HG03139 (cell line): ENCODE data around the gene SOX6.

Experiments
- ATAC-seq: cut with Tn5 transposase; IDR thresholded peaks from one replicate; pipeline ENCODE4 v1.9.1; 2021; ENCODE audit not compliant: unreplicated experiment

The SOX6 gene

DNA sequence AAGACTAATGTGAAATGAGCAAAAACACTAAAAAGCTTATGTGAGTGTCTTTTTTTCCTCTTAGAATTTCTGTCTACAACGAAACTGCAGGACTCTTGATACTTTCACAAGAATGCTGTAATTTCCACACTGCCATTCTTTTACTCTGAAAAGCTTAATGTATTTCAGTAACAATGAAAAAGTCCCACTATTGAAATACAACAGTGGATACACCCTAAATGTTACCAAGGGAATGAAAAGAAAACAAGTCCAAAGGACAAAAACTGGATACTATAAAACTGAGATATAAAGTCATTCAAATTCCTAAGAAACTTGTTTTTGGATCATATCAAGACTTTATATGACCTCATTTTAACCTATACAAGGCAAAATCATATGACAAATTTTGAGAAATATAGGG lies 77.4 kb downstream of the SOX6 start:
- no peak for ATAC-seq

DNA sequence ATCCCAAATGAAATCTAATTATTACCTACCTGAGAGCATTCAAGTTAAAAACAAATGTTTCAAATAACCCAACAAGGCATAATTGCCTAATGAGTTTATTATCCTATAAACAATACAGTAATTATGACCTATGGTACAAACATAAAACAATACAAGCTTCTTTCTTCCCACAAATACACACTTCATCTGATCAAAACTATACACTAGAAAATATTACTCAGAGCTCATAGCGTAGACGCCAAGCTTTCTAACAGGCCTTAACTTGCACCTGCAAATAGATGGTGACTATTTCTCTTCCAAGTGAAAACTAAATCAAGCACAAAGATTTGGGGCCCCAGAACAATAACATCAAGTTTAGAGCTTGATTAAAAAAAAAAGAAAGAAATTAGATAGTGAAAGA lies 78.1 kb downstream of the SOX6 start:
- ATAC-seq = no peak

DNA sequence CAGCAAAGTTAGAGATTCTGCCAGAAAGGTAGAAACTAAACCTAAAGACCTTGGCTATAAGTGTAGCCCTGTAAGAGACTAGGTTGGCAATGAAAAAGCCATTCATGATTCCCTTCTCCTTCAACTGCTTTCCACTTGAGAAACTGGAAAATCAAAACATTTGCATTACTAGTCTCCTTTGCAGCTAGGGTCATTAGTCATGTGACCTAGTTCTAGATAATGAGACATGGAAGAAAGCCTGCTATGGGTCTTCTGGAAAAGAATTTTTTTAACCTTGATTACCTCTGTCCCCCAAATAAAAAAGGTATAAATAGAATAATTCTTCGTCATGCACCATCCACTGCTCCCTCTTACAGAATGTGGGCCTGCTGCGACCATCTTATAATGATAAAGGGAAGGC lies 80.1 kb downstream of the SOX6 start:
- ATAC-seq = no peak

DNA sequence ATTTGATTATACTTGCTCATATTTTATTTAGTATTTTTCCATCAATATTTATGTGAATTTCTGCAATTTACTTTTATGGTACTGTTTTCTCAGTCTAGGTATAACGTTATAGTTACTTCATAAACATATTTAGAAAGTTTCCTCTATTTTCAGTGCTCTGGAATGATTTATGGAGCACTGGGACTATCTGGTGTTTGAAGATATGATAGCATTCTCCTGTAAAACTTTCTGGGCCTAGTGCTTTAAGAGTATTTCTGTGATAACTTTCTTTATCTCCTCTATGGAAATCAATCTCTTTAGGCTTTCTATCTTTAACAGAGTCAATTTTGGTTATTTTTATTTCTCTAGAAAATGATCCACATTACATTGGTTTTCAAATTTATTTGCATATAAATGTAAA lies 85.1 kb downstream of the SOX6 start:
- ATAC-seq = no peak

DNA sequence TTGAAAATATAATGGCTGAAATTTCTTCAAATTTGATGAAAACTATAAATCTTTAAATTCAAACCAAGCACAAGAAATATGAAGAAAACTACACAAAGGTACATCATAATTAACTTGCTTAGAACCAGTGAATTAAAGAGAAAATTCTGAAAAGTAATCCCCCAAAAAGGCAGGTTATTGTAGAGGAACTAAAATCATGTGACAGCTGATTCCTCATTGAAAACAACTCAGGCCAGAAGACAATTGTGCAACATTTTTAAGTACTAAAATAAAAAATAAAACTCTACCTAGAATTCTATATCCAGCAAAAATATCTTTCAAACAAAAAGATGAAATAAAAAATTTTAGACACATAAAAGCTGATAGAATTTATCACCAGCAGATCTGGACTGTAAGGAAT lies 90.3 kb downstream of the SOX6 start:
- ATAC-seq = no peak

DNA sequence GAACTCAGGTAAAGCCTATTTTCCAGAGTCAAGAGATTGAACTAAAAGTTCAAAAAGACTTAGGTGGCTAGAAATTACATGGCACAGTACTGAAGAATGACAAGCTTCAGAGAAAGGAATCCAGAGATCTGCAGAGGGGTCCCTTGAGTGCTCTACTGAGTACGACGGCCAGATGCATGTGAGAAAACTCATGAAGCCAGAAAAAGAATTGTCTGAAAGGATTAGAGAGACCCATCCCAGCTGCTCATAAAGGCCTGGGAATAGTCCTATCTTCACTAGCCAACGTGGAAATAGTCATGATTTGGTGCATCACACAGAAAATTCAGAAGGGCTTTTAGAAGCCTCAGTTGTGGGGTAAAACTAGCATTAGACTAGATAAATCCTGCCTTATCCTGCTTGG lies 91.3 kb downstream of the SOX6 start:
- ATAC-seq = no peak

DNA sequence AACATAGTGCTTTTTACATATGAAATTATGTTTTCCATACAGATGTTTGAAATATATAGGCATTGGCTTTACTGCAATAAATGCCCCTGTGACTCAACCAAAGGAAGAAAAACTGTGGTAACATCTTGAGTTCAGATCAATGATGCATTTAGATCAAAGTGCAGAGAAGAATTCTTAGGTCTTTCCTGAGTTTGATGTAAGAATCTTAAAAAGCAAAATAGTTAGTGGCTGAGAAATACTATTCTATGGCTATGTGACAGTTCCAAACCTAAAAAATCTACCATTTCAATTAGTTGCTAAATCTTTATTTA lies 93.7 kb downstream of the SOX6 start:
- peak; percentile 35 for ATAC-seq

DNA sequence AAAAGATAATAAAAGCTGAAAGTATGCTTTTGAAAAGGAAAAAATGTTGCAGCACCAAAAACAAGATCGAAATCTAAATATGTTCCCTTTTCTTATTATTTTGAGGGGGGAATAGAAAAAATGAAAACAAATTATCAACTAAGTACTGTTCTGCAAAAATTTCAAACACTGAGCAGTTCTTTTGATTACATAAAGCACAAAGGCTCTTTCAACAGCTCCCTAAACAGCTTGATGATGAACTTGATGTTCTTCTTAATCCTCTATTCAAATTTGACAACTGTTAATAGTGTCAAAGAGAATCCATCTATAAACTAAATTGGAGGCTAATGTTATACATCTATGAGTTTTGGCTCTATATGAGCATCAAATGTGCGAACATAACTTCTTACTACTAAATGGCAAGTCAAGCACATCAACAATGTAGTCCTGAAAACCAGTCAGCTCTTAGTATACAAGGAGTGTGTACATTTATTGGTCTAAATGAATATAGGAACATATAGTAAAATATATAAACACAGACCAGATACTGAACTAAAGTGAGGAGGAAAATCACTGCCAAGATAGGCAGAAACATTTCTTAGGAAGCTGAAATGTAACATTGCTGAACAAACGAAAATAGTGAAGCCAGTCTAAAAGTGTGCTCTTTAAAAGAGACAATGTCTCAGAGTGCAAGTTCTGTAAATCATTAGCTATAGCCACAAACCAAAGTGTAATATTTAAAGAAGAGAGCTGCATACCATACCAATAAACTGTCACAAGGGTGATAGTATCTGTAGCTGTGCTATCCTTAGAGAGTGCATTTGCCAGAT lies 94.3 kb downstream of the SOX6 start:
- peak; percentile 94 for ATAC-seq

DNA sequence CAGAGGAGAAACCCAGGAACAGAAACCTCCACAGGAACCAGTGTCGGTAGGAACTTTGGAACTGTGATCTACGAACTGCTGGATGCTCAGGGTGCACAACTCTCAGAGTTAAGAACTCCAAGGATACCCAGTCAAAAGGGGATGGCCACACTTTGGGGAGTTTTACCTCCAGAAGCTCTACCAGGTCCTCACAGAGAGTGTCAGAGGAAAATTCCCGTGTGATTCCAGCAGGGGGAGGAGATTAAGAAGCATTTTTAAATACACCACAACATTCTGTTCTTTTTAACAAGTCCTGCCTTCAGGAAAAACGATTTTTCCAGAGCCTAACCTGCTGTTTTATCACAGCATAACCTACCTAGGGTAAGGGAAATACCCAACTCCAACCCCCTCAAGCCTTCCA lies 104.0 kb downstream of the SOX6 start:
- ATAC-seq = no peak

DNA sequence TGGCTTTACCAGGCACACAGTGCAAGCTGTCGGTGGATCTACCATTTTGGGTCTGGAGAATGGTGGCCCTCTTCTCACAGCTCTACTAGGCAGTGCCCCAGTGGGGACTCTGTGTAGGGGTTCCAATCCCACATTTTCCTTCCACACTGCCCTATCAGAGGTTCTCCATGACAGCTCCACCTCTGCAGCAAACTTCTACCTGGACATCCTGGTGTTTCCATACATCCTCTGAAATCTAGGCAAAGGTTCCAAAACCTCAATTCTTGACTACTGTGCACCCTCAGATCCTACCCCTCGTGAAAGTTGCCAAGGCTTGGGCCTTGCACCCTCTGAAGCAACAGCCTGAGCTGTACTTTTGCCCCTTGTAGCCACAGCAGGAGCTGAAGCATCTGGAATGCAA lies 108.1 kb downstream of the SOX6 start:
- ATAC-seq = no peak

DNA sequence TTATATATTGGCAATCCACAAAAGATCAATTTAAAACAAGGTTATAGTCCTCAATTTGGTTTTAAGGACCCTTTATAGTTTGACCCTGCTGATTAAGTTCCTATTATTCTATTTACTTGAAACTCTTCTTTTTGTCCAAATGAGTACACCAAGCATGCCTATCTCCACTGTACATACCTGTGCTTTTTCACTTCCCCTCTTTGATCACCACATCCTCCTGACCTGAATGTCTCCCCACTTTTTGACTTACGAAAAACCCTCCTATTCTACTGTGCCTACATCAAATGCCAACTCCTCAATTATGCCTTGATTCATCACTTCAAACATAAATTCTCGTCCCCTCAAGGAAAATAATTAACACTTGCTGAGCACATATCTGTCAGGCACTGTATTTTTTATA lies 113.5 kb downstream of the SOX6 start:
- ATAC-seq = peak; percentile 76

DNA sequence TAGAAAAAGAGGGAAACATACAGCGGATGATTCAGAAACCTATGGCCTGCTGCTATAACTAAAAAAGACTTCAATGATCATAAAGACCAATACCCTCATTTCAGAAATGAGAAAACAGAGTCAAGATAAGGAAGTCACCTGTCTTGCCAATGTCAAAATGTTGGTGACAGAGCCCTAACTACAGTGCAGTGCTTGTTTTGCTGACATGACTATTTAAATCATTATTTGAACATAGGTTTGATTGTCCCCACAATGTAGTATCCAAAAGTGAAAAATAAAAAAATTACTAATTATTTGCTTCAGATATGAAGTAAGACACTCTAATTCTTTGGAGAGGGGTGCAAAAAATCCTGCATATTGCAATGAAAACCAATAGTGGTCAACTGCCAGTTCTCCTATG lies 115.7 kb downstream of the SOX6 start:
- ATAC-seq = no peak

DNA sequence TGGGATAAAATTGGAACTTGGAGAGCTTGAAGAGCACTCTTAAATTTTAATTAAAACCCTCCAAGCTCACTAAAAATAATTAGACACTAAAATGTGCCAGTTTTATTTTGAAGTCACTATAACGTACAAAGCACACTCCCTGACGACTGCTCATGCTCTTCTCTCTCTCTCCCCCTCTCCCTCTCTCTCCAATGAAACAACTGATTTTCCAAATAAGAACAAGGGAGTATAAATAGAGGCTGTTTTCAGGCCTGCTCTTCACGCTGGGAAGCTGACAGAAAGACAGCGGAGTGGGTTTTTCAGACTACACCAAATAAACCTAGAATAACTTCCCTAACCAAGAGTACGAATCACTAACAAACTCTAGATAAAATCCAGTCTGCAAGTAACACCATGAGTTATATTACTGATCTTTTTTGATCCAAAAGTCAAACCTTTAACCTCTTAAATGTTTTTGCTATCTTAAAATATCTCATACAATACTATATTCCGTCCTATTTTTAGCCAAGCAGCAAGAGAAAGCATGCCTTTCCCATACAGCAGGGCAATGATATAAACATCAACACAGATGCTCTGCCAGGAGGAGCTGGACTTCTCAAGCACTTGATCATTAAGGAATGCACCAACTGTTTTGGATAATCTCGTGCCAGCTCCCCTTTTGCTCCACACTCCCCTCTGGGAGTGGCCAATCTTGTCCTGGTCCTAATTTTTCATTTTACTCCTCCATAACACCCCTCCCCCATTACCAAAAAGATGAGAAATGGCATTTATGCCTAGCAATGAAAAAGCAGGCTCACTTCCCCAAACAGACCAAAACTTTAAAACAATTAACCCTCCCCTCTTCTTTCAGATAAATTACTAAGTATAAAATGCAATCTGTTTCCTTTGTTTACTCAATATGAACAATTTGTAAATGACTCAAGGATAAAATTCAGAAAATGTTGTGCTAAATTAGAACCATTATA lies 116.9 kb downstream of the SOX6 start:
- ATAC-seq = no peak

DNA sequence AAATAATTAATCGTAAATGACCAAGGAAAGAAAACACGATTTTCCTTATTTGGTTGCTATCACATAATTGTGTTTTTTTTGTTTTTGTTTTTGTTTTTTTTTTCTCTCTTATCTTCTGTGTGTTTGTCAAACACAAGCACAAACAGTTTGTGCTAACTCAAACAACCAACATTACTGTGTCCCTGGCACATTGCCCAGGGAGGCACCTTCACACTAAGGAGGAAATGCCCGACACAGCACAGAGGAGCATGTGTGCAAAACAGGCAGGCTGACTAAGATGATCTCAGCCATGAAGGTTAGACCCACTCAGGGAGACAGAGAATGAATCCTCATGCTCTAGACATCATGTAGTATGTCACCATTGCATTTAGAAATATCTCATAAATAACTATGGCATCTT lies 130.1 kb downstream of the SOX6 start:
- no peak for ATAC-seq

DNA sequence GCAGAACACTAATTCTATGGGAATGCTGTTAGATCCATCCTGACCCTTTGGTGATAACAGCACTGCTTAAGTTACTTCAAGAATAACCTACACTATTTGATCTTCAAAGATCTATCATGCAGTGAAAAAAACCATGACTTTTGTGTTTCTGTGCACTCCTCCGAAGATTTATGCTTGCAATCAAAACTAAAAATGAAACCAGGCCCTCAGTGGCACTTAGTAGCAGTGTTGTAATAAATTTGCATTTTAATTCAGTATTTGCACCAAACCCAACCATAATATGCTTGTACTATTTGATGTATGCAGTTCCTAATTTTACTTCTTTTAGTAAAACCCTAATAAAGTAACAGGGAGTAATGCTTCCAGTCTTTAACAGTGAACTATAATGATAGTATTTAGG lies 130.7 kb downstream of the SOX6 start:
- no peak for ATAC-seq

DNA sequence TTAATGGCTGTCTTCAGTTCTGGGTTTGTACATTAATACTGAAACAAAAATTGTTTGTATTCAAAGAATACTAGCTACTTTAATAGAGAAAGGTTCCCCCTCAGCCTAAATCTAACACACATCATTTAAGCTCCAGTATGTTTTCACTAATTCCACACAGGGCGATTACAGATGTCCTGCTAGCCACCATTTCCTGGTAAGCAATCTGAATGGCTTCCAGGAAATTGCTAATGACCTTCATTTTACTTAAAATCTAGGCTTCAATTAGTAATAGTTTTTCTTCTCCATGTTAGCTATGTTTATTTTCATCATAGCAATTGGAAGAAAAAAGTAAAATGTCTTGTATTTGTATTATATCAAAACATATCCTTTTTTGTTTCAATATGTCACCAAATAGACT lies 132.8 kb downstream of the SOX6 start:
- ATAC-seq = no peak

DNA sequence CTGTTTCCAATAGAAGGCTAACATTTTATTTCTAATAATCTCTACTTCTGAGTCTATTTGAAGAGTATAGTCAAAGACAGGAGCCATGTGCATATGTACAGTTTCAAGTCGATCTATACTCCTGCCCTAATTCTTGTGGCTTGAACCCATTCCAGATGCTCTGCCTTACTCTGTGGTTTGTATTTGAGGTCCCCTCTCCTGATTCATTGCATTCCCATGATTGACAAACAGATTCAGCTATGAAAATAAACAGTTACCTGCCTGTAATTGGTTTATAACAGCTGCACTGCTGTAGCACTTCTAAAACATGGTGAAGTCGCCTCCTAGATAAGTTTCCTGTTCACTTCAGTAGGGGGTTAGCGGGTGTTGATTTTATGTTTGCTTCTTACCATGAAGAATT lies 138.7 kb downstream of the SOX6 start:
- ATAC-seq = no peak

DNA sequence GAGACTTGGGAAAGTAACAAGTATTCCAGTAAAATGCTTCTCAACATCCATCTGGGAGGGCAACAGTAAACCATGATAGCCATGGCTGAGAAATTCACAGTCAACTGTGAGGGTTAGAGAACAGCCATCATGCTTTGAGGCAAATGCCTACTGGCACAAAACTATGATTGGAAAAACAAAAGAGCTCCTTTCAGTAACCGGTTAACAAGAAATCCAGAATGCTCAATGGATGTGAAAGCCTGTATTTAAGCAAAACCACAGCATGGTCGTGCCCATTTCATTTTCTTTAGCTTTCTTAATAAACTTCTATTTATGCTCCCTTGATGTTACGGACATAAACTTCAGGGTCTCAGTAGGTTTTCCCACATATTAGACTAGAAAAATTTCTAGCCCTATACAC lies 139.5 kb downstream of the SOX6 start:
- no peak for ATAC-seq

DNA sequence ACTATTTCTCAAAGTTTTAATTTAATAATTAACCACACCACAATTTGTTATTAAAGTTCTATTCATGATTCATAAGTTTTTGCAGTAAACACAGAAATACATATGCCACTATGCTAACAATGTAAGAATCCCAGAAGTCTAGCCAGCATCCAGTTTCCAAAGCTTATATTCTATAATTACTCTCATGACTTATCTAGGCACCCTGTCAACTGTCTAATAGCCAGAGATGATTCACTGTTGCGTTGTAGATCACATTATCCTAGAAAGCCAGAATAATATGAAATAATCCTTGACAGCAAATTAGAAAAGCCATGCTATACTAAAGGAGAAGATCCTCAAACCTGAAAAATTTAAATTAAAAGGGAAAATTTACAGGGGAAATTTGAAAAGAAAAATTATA lies 141.0 kb downstream of the SOX6 start:
- ATAC-seq = no peak

DNA sequence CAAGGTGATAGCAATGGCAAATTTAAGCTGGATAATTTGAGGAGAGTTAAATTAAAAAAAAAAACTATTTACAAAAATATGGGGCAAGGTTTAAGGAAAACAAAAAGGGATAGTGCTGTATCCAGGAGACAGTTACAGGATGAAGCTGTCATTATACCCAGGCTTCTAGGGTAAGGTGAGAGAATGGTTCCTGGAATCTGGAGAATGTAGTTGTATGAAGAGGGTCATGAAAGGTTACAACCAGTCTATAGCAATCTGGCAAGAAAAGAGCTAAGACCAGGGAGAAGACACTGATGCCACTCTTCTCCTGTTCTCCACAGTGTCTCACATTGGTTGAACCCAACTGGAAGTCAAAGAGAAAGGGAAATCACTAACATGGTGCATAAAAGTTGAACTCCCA lies 144.9 kb downstream of the SOX6 start:
- no peak for ATAC-seq

DNA sequence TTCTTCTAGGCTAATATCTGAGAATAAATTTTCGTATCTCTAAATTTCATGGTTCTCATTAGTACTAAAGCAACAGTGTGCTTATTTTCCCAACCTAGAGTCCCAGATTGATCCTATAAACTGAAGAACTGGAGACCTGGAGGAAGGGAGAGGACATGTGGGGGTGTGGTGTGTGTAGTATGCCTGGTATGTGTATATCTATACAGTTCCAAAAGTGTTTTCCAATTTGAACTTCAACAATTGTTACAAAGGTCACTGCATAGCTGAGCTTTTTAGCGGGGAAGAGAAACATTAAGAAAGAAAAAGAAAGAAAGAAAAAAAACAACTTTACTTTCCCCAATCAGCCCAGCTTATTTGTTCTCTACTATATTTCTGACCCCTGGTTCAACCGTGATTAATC lies 152.1 kb downstream of the SOX6 start:
- no peak for ATAC-seq

DNA sequence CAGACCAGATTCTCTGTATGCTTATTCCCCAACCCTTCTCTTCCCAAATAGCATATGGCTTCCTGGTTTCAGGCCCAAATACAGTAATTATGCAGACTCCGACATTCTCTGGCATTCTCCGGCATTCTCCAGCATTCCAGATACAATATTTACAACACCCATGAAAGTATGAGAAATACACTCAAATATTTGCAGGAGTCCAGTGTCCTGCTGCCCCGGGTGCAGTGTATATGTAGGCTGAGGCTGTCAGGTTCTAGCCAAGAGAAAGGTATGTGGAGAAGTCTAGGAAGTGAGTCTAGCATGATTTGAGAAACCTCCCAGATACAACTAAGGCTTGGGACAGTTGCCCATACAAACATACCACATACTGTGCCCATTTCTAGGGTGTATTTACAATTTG lies 160.7 kb downstream of the SOX6 start:
- no peak for ATAC-seq
